ENCODE measurements around the gene TRPC3. TPM values are rescaled to one million over a fixed set of nuclear protein-coding genes. Genes with fewer than 3 reads are reported as not detected.

Gene TRPC3
- total RNA-seq, 1 donor from 2014 or later: not detected

DNA sequence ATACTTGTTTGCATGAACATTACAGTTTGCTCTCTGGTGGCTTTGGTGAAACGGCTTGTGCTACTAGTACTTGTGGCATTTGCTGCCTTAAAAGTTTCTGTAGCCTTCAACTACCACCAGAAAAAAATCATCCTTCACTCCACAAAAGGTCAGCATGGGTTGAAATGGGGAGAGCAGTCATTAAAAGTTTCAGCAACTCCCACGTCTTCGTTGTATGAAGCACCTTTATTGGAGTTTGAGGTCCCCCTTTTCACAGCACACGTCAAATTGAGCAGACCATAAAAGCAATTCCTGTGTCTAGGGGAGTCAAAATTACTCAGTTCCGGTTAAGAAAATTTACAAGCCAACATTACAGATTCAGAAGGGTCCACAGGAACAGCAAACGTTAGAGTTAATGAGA is 105.2 kb downstream of the TRPC3 start:
- TF ChIP-seq, protein P1, sequence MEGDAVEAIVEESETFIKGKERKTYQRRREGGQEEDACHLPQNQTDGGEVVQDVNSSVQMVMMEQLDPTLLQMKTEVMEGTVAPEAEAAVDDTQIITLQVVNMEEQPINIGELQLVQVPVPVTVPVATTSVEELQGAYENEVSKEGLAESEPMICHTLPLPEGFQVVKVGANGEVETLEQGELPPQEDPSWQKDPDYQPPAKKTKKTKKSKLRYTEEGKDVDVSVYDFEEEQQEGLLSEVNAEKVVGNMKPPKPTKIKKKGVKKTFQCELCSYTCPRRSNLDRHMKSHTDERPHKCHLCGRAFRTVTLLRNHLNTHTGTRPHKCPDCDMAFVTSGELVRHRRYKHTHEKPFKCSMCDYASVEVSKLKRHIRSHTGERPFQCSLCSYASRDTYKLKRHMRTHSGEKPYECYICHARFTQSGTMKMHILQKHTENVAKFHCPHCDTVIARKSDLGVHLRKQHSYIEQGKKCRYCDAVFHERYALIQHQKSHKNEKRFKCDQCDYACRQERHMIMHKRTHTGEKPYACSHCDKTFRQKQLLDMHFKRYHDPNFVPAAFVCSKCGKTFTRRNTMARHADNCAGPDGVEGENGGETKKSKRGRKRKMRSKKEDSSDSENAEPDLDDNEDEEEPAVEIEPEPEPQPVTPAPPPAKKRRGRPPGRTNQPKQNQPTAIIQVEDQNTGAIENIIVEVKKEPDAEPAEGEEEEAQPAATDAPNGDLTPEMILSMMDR (IDR thresholded peaks at IDR 0.05; ENCODE audit: insufficient read depth, low read length, poor library complexity, severe bottlenecking): no peak
- Histone ChIP-seq H3K36me3 (ENCODE audit: control insufficient read depth, insufficient read depth, low read length) (no peaks in the 10 kb centered on the region), H3K27me3 (ENCODE audit: control insufficient read depth, insufficient read depth, low read length) (no peaks in the 10 kb centered on the region), H3K4me3 (ENCODE audit: low read depth, low read length) (no peak overlapping the region)
- no peak for DNase-seq (ENCODE audit: low read depth)

DNA sequence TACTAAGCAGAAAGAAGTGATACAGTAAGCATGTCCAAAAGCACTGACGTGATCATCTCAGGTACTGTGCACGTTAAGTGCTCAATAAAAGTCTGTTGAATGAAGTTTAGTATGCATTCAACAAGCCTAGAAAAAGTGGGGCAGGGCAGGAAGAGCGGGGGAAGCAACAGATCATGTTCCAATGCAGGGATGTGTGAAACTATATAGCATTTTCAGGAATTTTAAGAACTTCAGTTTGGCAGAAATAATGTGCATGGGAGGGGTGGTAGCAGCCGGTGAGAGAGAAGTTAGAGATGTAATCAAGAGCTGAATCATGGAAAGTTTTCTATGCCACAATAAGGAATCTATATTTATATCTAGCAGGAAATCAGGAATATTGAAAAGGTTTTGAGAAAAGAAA is 109.0 kb downstream of the TRPC3 start:
- Histone ChIP-seq H3K27me3 (ENCODE audit: control insufficient read depth, insufficient read depth, low read length) (no peaks in the 10 kb centered on the region), H3K36me3 (ENCODE audit: control insufficient read depth, insufficient read depth, low read length) (no peaks in the 10 kb centered on the region), H3K4me3 (ENCODE audit: low read depth, low read length) (no peak overlapping the region)
- TF ChIP-seq, protein P1 (IDR thresholded peaks at IDR 0.05; ENCODE audit: insufficient read depth, low read length, poor library complexity, severe bottlenecking): no peak
- DNase-seq (ENCODE audit: low read depth): no peak

DNA sequence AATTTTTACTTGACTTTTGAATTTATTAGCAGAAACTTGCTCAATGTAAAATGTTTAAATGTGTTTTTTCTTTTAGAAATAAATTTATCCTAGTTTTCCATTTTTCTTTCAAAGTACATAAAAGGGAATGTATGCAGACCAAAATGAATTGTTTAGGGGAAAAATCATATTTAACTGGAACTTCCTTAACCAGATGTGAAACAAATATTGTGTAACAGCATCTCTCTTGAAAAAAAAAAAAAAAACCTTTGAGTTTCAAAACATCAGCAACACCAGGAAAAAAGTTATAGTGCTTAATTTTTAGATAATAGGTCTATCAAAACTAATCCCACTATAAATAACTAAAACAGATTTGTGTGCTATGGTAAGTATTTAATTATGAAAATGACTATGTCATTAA is 113.7 kb downstream of the TRPC3 start:
- DNase-seq (ENCODE audit: low read depth): no peak
- Histone ChIP-seq H3K4me3 (ENCODE audit: low read depth, low read length) (no peak overlapping the region), H3K27me3 (ENCODE audit: control insufficient read depth, insufficient read depth, low read length) (no peaks in the 10 kb centered on the region), H3K36me3 (ENCODE audit: control insufficient read depth, insufficient read depth, low read length) (no peaks in the 10 kb centered on the region)
- TF ChIP-seq, protein P1 (IDR thresholded peaks at IDR 0.05; ENCODE audit: insufficient read depth, low read length, poor library complexity, severe bottlenecking): no peak

DNA sequence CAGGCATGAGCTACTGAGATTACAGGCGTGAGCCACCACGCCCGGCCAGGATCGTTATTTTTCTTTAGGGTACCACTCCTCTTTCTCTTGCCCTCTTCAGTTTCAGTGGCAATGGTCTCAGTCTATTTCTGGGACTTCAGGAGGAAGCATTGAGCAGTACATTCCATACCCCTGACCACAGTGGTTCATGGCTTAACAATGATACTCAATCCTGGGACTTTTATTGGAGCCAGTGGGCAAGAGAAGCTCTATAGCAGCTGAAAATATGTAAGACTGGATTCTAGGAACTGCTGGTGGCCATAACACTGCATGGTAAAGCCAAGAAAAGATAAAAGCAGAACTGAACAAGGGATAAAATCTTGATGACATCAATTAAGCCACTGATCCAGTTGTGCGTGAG is 122.3 kb downstream of the TRPC3 start:
- H3K4me3 ChIP-seq (ENCODE audit: low read depth, low read length): no peak overlapping the region
- H3K27me3 ChIP-seq (ENCODE audit: control insufficient read depth, insufficient read depth, low read length): no peaks in the 10 kb centered on the region
- DNase-seq (ENCODE audit: low read depth): no peak
- no peaks in the 10 kb centered on the region for H3K36me3 ChIP-seq (ENCODE audit: control insufficient read depth, insufficient read depth, low read length)
- TF ChIP-seq, protein P1 (IDR thresholded peaks at IDR 0.05; ENCODE audit: insufficient read depth, low read length, poor library complexity, severe bottlenecking): no peak

Other genes with a start within 250 kb of the TRPC3 start
- not detected in 2 replicates for gene SMIM43, start 186.9 kb downstream of the TRPC3 start, total RNA-seq
- gene EXOSC9, start 150.7 kb downstream of the TRPC3 start, total RNA-seq: 27.9 and 39.2 TPM in 2 replicates
- 7.2 and 9.2 TPM in 2 replicates for gene CCNA2, start 128.2 kb downstream of the TRPC3 start, total RNA-seq
- 15.5 and 31.5 TPM in 2 replicates for gene BBS7, start 81.6 kb downstream of the TRPC3 start, total RNA-seq
- 47.3 and 57.8 TPM in 2 replicates for gene BLTP1, start 200.3 kb upstream of the TRPC3 start, total RNA-seq

All from kidney epithelial cell (primary cell).